Measurements from ENCODE around the gene DCTD.

The DCTD gene

DNA sequence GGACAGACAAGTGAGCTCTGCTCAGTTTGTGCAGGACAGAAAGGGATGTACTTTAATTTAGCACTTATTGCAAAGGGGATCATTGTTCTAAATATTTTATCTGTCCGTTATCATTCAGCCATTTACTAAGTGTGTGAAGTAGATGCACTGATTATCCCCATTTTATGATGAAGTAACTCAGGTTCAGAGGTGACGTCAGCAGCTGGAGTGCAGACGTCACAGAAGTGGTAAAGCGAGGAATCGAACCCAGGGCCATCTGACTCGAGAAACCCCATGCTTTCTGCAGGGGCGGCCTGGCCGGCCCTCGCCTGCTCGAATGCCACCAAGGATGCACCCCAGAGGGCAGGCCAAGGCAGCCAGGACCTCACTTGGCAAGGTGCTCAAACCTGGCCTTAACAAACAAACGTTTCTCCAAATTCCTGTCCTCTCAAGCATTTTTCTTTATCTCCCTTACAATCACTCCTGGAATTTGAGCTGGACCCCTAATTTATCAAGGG, 75.0 kb downstream of the DCTD start:
- FAIRE-seq = no peak
- TF ChIP-seq POLR2A (IDR thresholded peaks at IDR 0.05; ENCODE audit: low read depth, low read length) (no peak), POLR2AphosphoS5 (IDR thresholded peaks at IDR 0.05; ENCODE audit: low read depth, low read length) (no peak), PAX5 (IDR thresholded peaks at IDR 0.05; ENCODE audit: insufficient read depth, low read length, severe bottlenecking) (no peak), SPI1 (IDR thresholded peaks at IDR 0.05; ENCODE audit: low read depth, low read length) (no peak), TAF1 (IDR thresholded peaks at IDR 0.05; ENCODE audit: low read depth, low read length) (no peak), POU2F2 (IDR thresholded peaks at IDR 0.05; ENCODE audit: low read depth, low read length) (no peak)
- DNase-seq (ENCODE audit: insufficient read length, low spot score) = no peak

DNA sequence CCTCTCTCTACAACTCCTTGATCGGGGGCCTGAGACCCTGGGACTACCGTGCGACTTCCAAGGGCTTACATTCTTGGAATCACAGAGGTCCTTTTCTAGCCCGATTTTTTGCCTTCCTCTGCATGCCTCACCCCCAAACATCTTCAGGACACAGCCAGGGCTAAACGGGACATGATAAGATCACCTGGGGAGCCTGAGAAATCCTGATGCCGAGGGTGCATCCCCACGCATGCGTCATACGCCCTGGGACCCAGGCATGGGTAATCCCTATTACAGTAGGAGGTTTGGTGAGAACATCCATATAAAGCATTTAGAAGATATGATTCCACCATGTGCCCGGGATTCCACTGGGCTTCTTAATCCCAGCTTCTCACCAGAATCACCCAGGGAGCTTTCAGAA, 77.1 kb downstream of the DCTD start:
- DNase-seq (ENCODE audit: insufficient read length, low spot score) = no peak
- no peak for FAIRE-seq
- no peak for TF ChIP-seq POU2F2 (IDR thresholded peaks at IDR 0.05; ENCODE audit: low read depth, low read length)
- TF ChIP-seq TAF1 (IDR thresholded peaks at IDR 0.05; ENCODE audit: low read depth, low read length) = no peak

Measured in GM12891 (cell line).